ENCODE data around the gene DDX10. TPM values are rescaled to one million over a fixed set of nuclear protein-coding genes. Genes with fewer than 3 reads are reported as not detected.

The DDX10 gene
- total RNA-seq, 2 donors from 2014 or later, result 12.6 to 17.6 TPM

DNA sequence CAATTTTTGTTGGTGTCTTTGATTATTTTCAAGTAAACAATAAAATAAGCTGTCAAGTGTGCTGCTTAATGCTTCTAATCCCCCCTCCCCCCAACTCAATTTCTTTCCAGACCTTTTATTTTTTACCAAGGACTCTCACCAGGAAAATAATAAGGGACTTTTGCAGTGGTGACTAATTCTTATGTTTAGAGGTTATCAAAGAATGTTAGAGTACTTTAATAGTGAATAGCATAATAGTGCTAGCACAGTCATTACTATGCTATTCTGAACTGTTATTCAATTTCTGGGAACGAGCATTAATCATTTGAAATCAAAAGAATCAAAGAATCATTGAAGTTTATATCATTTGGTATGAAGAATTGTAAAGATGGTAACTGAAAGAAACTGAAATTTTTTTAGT lies 251.4 kb downstream of the DDX10 start:
- Histone ChIP-seq H3K9ac (ENCODE audit: low read depth in 2 of 2, low read length in 2 of 2) (no peak overlapping the region), H3K27me3 (no peaks in the 10 kb centered on the region), H3K9me3 (no peaks in the 10 kb centered on the region), H3K27ac (no peak overlapping the region), H3K36me3 (no peaks in the 10 kb centered on the region), H3K4me3 (no peak overlapping the region), H3K4me1 (no peaks in the 10 kb centered on the region)
- DNase-seq, result no peak
- intact Hi-C loops (cut with DNase I), result no loop called here
- TF ChIP-seq CTCF (IDR thresholded peaks at IDR 0.05), result no peak

DNA sequence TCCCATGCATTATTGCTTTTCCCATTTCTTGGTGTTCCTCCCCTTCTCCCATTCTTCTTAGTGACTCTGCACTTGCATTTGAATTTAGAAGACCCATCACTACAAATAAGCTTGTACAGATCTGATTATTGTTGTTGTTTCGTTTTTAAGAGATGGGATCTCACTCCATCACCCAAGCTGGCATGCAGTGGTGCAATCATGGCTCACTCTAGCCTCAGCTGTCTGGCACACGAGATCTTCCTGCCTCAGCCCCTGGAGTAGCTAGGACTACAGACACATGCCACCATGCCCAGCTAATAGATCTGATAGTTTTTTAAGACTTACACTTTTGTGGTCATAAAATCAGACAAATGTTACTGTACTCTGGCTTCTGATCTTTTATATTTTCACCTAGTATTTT lies 252.1 kb downstream of the DDX10 start:
- H3K36me3 ChIP-seq, result no peaks in the 10 kb centered on the region
- no peak for DNase-seq
- intact Hi-C loops (cut with DNase I), result no loop called here
- no peak overlapping the region for H3K27ac ChIP-seq
- TF ChIP-seq CTCF (IDR thresholded peaks at IDR 0.05), result no peak
- H3K9me3 ChIP-seq, result no peaks in the 10 kb centered on the region
- H3K27me3 ChIP-seq, result no peaks in the 10 kb centered on the region
- no peaks in the 10 kb centered on the region for H3K4me1 ChIP-seq
- H3K9ac ChIP-seq (ENCODE audit: low read depth in 2 of 2, low read length in 2 of 2), result no peak overlapping the region
- H3K4me3 ChIP-seq, result no peak overlapping the region

DNA sequence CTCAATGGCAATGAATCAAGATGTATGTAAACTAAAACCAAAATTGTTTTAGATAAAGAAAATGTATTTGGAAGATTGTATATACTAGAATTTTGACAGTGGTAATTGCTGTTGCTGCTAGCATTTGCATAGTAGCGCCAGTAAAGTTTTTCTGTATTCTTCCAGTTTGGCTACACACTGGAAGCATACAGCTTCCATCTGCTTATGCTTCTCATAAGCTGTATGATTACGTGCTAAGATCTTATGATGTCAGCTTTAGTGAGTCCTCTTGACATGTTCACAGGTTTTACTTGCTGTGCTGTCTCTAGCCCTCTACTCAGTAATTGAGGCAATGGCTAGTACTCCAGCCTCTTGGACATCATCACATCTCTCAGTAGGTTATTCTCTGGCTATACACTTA lies 256.3 kb downstream of the DDX10 start:
- Histone ChIP-seq H3K27me3 (no peaks in the 10 kb centered on the region), H3K36me3 (no peaks in the 10 kb centered on the region), H3K9ac (ENCODE audit: low read depth in 2 of 2, low read length in 2 of 2) (no peak overlapping the region), H3K4me1 (no peaks in the 10 kb centered on the region), H3K27ac (no peak overlapping the region), H3K9me3 (no peaks in the 10 kb centered on the region), H3K4me3 (no peak overlapping the region)
- TF ChIP-seq CTCF (IDR thresholded peaks at IDR 0.05), result no peak
- intact Hi-C loops (cut with DNase I), result no loop called here
- DNase-seq, result no peak

DNA sequence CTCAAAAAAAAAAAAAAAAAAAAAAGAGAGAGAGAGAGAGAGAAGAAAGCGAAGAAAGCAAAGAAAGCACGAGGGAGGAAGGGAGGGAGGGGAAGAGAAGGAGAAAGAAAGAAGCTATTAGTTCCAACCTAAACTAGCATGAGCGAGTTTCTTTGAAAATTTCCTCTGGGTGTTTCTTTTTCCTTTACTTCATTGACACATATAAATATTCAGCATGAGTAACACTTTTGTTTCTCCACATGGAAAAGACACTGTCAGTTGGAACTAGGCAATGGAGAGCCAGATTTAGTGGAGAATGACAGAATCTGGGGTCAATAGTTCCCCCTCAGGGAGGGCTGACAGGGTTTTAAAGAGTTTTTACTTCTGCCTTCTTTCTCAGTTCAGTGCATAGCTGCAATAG lies 257.4 kb downstream of the DDX10 start:
- DNase-seq, result no peak
- Histone ChIP-seq H3K4me3 (no peak overlapping the region), H3K4me1 (no peaks in the 10 kb centered on the region), H3K27me3 (no peaks in the 10 kb centered on the region), H3K36me3 (no peaks in the 10 kb centered on the region), H3K27ac (no peak overlapping the region), H3K9me3 (no peaks in the 10 kb centered on the region), H3K9ac (ENCODE audit: low read depth in 2 of 2, low read length in 2 of 2) (no peak overlapping the region)
- TF ChIP-seq CTCF (IDR thresholded peaks at IDR 0.05), result no peak
- intact Hi-C loops (cut with DNase I), result no loop called here

DNA sequence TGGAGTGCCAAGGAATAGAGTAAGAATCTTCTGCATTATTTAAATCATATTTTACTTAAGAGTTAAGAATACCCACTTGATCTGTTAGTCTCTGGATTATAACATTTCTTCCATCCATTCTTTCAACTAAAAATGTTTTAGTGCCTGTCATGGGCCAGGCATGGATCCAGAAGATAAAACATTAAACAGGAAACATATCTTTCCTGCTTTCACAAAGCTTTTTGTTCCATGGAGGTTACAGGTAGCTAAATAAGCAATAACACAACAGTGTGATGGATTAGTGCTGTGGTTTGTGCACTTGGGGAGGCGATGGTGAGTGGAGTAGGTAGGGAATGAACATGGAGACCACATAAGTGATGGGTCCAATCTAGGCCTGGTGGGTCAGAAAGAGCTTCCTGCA lies 258.5 kb downstream of the DDX10 start:
- DNase-seq, result no peak
- no peak overlapping the region for H3K4me3 ChIP-seq
- no peak for TF ChIP-seq CTCF (IDR thresholded peaks at IDR 0.05)
- intact Hi-C loops (cut with DNase I), result no loop called here
- H3K4me1 ChIP-seq, result no peaks in the 10 kb centered on the region
- H3K27me3 ChIP-seq, result no peaks in the 10 kb centered on the region
- no peak overlapping the region for H3K27ac ChIP-seq
- no peaks in the 10 kb centered on the region for H3K9me3 ChIP-seq
- no peaks in the 10 kb centered on the region for H3K36me3 ChIP-seq
- no peak overlapping the region for H3K9ac ChIP-seq (ENCODE audit: low read depth in 2 of 2, low read length in 2 of 2)

All from colonic mucosa (tissue), 4 donors.